BE2C (cell line): ENCODE measurements around the gene MEFV.
A peak's percentile ranks its signal among the peaks of the same experiment; 100 is the strongest.
"Not testable (repeated sequence)": the region's sequence is repeated elsewhere in the genome, so short reads cannot be mapped to it uniquely, and the experiment has no call there.

Source experiments
- DNase-seq: peaks from one replicate; pipeline ENCODE4 v3.0.0-alpha.2; 2020
- H3K27me3 ChIP-seq: fragments of 250-450 bp; sonication (Bioruptor Pico); 2 replicates; pipeline ENCODE4 v1.5.1; 2020; ENCODE audit warnings: mild to moderate bottlenecking
- H3K36me3 ChIP-seq: fragments of 250-450 bp; sonication (Bioruptor Pico); 2 replicates; pipeline ENCODE4 v1.5.1; 2020; ENCODE audit warnings: mild to moderate bottlenecking
- H3K4me1 ChIP-seq: fragments of 250-450 bp; sonication (Bioruptor Pico); 2 replicates; pipeline ENCODE4 v1.5.1; 2020
- H3K4me3 ChIP-seq: 2 replicates; pipeline ENCODE4 v1.5.1; 2011; ENCODE audit warnings: low read depth, low read length
- H3K9me3 ChIP-seq: fragments of 250-450 bp; sonication (Bioruptor Pico); 2 replicates; pipeline ENCODE4 v1.5.1; 2020
- TF ChIP-seq, protein P1 (sequence below): IDR thresholded peaks from 2 replicates; pipeline ENCODE4 v1.5.1; 2012; ENCODE audit warnings: mild to moderate bottlenecking, low read depth, low read length

Gene MEFV

DNA sequence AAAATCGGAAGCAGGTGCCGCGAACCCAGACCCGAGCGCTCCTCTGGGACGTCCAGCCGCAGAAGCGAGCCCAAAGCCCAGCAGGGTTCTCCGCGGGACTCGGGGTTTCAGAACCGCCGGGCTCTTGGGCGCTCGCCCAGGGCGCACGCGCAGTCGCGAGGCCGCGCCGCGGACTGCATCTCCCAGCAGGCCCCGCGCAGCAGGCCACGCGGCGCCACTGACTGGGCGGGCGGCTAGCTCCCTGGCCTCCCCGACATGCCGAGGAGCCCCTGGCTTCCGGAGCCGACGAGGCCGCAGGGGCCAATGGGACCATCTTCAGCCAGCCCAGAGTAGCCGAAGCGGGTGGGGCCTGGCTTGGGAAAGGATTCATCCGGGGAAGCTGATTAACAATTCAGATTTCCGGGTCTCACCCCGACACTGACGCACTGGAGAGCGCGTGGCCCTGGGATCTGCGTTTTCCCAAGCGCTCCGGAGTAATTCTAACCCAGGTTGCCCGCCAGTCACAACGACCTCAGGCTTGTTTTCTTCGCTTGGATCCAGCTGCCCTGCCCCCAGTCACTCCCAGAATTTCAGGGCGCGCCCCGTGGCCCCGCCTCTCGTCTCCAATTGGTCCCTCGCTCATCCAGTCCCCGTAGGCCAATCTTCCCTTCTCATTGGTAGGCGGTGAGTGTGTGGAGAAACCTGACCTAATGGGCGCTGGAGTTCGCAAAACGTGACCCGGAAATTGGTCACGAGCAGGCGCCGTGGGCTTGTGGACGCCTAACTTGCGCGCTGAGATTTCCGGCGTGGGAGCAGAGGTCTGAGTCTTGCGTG, 26.5 kb upstream of the MEFV start, which contains the start of gene ZNF263:
ZNF263 (plus strand) TSS at position 762 of the 813 bp plus-strand sequence. CDS start 328 bp downstream, outside the sequence.
- Histone ChIP-seq H3K4me1 (no peaks in the 10 kb centered on the region), H3K9me3 (no peaks in the 10 kb centered on the region), H3K36me3 (peaks cover 28% of the 10 kb centered on the region), H3K4me3 (peak within 1 kb of the TSS; percentile 99), H3K27me3 (peaks cover 3% of the 10 kb centered on the region)
- DNase-seq = peak; percentile 97
- TF ChIP-seq, protein P1, sequence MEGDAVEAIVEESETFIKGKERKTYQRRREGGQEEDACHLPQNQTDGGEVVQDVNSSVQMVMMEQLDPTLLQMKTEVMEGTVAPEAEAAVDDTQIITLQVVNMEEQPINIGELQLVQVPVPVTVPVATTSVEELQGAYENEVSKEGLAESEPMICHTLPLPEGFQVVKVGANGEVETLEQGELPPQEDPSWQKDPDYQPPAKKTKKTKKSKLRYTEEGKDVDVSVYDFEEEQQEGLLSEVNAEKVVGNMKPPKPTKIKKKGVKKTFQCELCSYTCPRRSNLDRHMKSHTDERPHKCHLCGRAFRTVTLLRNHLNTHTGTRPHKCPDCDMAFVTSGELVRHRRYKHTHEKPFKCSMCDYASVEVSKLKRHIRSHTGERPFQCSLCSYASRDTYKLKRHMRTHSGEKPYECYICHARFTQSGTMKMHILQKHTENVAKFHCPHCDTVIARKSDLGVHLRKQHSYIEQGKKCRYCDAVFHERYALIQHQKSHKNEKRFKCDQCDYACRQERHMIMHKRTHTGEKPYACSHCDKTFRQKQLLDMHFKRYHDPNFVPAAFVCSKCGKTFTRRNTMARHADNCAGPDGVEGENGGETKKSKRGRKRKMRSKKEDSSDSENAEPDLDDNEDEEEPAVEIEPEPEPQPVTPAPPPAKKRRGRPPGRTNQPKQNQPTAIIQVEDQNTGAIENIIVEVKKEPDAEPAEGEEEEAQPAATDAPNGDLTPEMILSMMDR = no peak

DNA sequence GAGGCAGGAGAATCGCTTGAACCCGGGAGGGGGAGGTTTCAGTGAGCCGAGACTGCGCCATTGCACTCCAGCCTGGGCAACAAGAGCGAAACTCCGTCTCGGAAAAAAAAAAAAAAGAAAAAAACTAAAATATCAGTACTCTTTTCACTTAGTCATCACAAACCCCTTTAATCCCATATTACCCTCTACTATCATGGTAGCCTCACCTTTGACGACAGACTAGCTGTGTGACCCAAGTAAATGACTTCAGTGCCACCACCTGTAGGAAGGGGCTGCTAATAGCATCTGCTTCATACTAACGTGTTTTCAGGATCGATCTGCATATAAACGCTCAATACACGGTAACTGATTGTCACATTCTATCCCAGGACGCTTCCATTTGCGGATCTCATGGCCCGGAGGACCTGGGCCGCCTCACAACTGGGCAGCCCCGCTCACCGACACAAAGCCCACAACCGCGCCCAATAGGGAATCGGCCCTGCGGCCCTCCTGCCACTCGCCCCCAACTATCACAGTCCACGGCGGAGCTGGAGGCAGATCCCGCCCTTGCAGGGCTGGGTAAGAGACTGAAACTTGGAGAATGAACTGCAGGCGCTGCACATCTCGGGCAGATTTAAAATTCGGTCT, 25.8 kb upstream of the MEFV start:
- Histone ChIP-seq H3K27me3 (peaks cover 9% of the 10 kb centered on the region), H3K36me3 (peaks cover 27% of the 10 kb centered on the region), H3K9me3 (no peaks in the 10 kb centered on the region), H3K4me3 (peak overlapping the region; percentile 99), H3K4me1 (no peaks in the 10 kb centered on the region)
- DNase-seq = peak; percentile 85
- TF ChIP-seq, protein P1 = no peak

DNA sequence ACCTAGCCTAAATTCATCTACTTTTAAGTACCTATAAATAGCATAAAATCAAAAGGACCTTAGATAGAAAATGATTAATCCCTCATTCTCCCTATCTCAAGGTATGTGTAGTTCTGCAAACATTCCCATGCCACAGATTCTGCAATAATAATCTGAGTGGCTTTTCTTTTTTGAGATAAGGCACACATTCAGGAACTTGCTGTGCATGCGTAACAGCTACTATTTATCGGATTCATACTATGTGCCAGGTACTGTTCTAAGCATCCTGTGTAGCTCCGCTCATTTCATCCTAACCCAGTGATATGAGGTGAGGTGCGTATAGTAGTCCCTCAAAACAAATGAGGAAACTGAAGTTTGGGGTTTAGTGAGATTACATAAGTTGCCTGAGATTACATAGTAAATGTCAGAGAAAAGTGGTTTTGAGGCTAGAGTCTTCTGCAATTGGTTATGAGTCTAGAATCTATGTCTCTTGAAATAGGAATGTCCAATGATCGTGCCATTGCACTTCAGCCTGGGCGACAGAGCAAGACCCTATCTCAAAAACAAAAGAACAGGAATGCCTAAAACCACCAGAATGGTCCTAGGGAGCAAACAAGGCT, 24.9 kb upstream of the MEFV start:
- H3K36me3 ChIP-seq = peaks cover 19% of the 10 kb centered on the region
- no peak overlapping the region for H3K4me3 ChIP-seq
- no peak for DNase-seq
- peaks cover 17% of the 10 kb centered on the region for H3K27me3 ChIP-seq
- no peaks in the 10 kb centered on the region for H3K9me3 ChIP-seq
- TF ChIP-seq, protein P1 = no peak
- H3K4me1 ChIP-seq = no peaks in the 10 kb centered on the region

DNA sequence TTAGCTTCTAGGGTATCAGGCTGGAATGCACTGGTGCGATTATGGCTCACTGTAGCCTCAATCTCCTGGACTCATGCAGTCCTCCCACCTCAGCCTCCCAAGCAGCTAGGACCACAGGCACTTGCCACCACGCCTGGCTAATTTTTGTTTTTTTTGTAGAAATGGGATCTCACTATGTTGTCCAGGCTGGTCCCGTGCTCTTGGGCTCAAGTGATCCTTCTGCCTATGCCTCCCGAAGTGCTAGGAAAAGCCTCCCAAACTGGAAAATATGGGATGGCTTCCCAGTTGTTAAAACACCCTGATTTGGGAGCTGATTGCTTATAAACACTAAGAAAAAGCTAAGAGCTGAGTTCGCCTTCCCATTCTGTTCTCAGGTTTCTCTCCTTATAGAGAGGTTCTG, 20.2 kb upstream of the MEFV start:
- no peak for DNase-seq
- Histone ChIP-seq H3K4me1 (peaks cover 3% of the 10 kb centered on the region; the same call in 1 of the 2 replicates), H3K4me3 (no peak overlapping the region), H3K36me3 (no peaks in the 10 kb centered on the region), H3K9me3 (no peaks in the 10 kb centered on the region), H3K27me3 (peaks cover 18% of the 10 kb centered on the region)
- TF ChIP-seq, protein P1 = no peak

DNA sequence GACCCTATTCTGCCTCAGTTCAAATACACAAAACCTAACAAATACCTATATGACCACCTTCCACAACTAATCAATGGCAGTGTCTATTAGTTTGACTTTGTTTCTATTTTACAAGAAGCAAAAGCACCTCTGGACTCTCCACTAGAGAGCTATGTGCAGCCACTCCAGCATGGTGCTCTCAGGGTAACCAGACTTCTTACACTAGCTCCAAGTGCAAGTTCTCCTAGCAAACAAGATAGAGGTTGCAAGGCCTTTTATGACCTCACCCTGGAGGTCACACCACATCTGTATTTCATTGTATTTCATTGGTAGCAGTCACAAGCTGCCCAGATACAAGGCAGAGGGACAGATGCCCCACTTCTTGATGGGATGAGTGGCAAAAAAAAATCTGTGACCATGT, 18.5 kb upstream of the MEFV start:
- TF ChIP-seq, protein P1 = no peak
- DNase-seq = no peak
- no peaks in the 10 kb centered on the region for H3K9me3 ChIP-seq
- H3K27me3 ChIP-seq = peaks cover 18% of the 10 kb centered on the region
- H3K36me3 ChIP-seq = no peaks in the 10 kb centered on the region
- H3K4me1 ChIP-seq = peaks cover 3% of the 10 kb centered on the region; the same call in 1 of the 2 replicates
- H3K4me3 ChIP-seq = no peak overlapping the region

DNA sequence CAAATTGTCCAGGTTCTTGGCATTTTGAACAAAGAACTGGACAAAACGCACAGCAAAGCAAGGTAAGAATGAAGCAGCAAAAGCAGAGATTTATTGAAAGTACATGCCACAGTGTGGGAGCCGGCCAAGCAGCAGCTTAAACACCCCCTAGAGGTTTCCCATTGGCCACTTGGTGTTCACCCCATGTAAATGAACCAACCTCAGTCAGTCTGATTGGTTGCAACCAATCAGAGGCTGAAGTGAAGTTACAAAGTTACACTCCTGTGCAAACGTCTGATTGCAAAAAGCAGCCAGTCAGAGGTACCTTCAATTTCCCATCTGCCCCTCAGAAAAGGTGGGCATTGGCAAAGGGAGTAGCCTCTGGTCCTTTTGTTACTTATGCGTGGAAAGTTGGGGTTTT, 18.1 kb upstream of the MEFV start:
- DNase-seq = peak; percentile 57
- no peaks in the 10 kb centered on the region for H3K36me3 ChIP-seq
- TF ChIP-seq, protein P1 = no peak
- no peaks in the 10 kb centered on the region for H3K9me3 ChIP-seq
- H3K4me1 ChIP-seq = peaks cover 3% of the 10 kb centered on the region; the same call in 1 of the 2 replicates
- no peak overlapping the region for H3K4me3 ChIP-seq
- peaks cover 18% of the 10 kb centered on the region for H3K27me3 ChIP-seq

DNA sequence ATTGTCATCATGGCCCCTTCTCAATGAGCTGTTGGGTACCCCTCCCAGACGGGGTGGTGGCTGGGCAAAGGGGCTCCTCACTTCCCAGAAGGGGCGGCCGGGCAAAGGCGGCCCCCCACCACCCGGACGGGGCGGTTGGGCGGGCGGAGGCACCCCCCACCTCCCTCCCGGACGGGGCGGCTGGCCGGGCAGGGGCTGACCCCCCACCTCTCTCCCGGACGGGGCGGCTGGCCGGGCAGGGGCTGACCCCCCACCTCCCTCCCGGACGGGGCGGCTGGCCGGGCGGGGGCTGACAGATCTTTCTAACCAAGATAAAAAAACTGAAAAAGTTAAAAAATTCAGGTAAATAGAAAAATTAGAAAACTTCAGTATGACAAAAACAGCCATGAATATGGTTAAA, 14.8 kb upstream of the MEFV start:
- H3K36me3 ChIP-seq, H3K4me3 ChIP-seq, H3K4me1 ChIP-seq, DNase-seq, H3K27me3 ChIP-seq, H3K9me3 ChIP-seq: not testable (repeated sequence)

DNA sequence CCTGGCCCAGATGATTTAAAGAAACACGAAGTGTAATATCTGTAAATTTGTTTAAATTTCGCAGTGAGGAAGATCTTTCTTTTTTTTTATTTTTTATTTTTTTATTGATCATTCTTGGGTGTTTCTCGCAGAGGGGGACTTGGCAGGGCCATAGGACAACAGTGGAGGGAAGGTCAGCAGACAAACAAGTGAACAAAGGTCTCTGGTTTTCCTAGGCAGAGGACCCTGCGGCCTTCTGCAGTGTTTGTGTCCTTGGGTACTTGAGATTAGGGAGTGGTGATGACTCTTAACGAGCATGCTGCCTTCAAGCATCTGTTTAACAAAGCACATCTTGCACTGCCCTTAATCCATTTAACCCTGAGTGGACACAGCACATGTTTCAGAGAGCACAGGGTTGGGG, 14.3 kb upstream of the MEFV start:
- not testable (repeated sequence) for H3K36me3 ChIP-seq, H3K4me1 ChIP-seq, H3K4me3 ChIP-seq, H3K9me3 ChIP-seq, DNase-seq, H3K27me3 ChIP-seq
